GM23338 (cell line): Measurements from ENCODE around the gene FAM241A. TPM values are rescaled to one million over a fixed set of nuclear protein-coding genes. Genes with fewer than 3 reads are reported as not detected.

ENCODE experiments used
- ATAC-seq: fragments of 200-7000 bp; cut with Tn5 transposase; 3 replicates; pipeline ENCODE4 v1.9.1; 2020
- DNase-seq: peaks from one replicate; pipeline ENCODE4 v3.0.0-alpha.2; 2015; ENCODE audit warnings: low spot score
- H2AFZ ChIP-seq: fragments of 200-600 bp; sonication (generic); 2 replicates; pipeline ENCODE4 v1.8.0; 2016; ENCODE audit warnings: antibody characterized with exemption, mild to moderate bottlenecking, moderate library complexity
- H3F3A ChIP-seq: fragments of 200-600 bp; sonication (generic); replicated peaks from 2 replicates; pipeline ENCODE4 v1.8.0; 2017; ENCODE audit warnings: antibody characterized with exemption, mixed run types, low read depth
- H3K27ac ChIP-seq: fragments of 200-600 bp; sonication (generic); 2 replicates; pipeline ENCODE4 v1.6.1; 2016; ENCODE audit warnings: low read depth
- H3K27me3 ChIP-seq: fragments of 200-600 bp; sonication (generic); 2 replicates; pipeline ENCODE4 v1.8.0; 2016; ENCODE audit warnings: mild to moderate bottlenecking, mixed run types, moderate library complexity; ENCODE audit not compliant: insufficient read depth
- H3K36me3 ChIP-seq: fragments of 200-600 bp; sonication (generic); 2 replicates; pipeline ENCODE4 v1.8.0; 2016; ENCODE audit warnings: mild to moderate bottlenecking; ENCODE audit not compliant: insufficient read depth
- H3K4me1 ChIP-seq: fragments of 200-600 bp; sonication (generic); 2 replicates; pipeline ENCODE4 v1.8.0; 2016; ENCODE audit warnings: mild to moderate bottlenecking, moderate library complexity; ENCODE audit not compliant: insufficient read depth
- H3K4me2 ChIP-seq: fragments of 200-600 bp; sonication (generic); 2 replicates; pipeline ENCODE4 v1.7.1; 2017; ENCODE audit warnings: mixed run types
- H3K4me3 ChIP-seq: fragments of 200-600 bp; sonication (generic); 2 replicates; pipeline ENCODE4 v1.6.1; 2016; ENCODE audit warnings: mixed run types
- H3K79me2 ChIP-seq: fragments of 200-600 bp; sonication (generic); replicated peaks from 2 replicates; pipeline ENCODE4 v1.8.0; 2017; ENCODE audit warnings: mild to moderate bottlenecking; ENCODE audit not compliant: insufficient read depth
- H3K9me2 ChIP-seq: fragments of 200-600 bp; sonication (generic); 2 replicates; pipeline ENCODE4 v1.8.0; 2017; ENCODE audit not compliant: insufficient read depth
- H4K20me1 ChIP-seq: fragments of 200-600 bp; sonication (generic); replicated peaks from 2 replicates; pipeline ENCODE4 v1.8.0; 2017; ENCODE audit warnings: mild to moderate bottlenecking; ENCODE audit not compliant: insufficient read depth
- H3K27ac Mint-ChIP-seq: 2 replicates; pipeline ENCODE4 v1.8.0; 2020; ENCODE audit warnings: inconsistent platforms, mild to moderate bottlenecking, moderate library complexity, mixed read lengths
- H3K27me3 Mint-ChIP-seq: 3 replicates; pipeline ENCODE4 v1.8.0; 2022; ENCODE audit warnings: low read depth, mild to moderate bottlenecking, moderate library complexity, mixed read lengths, inconsistent platforms; ENCODE audit not compliant: insufficient read depth, poor library complexity
- H3K36me3 Mint-ChIP-seq: 3 replicates; pipeline ENCODE4 v1.8.0; 2021; ENCODE audit warnings: low read depth, mild to moderate bottlenecking, inconsistent platforms, moderate library complexity, mixed read lengths
- H3K4me1 Mint-ChIP-seq: 3 replicates; pipeline ENCODE4 v1.8.0; 2020; ENCODE audit warnings: mild to moderate bottlenecking, inconsistent platforms, mixed read lengths
- H3K4me3 Mint-ChIP-seq: 3 replicates; pipeline ENCODE4 v1.8.0; 2021; ENCODE audit warnings: moderate library complexity, mild to moderate bottlenecking, inconsistent platforms, mixed read lengths
- H3K9me3 Mint-ChIP-seq: 3 replicates; pipeline ENCODE4 v1.8.0; 2020; ENCODE audit warnings: moderate library complexity, mild to moderate bottlenecking, inconsistent platforms, mixed read lengths
- EZH2 ChIP-seq: fragments of 200-600 bp; sonication (generic); IDR thresholded peaks from one replicate; pipeline ENCODE4 v1.8.0; 2017; ENCODE audit warnings: antibody characterized with exemption, mild to moderate bottlenecking, low read depth; ENCODE audit not compliant: unreplicated experiment
- EZH2phosphoT487 ChIP-seq: fragments of 200-600 bp; sonication (generic); IDR thresholded peaks from one replicate; pipeline ENCODE4 v1.8.1; 2018; ENCODE audit warnings: antibody characterized with exemption; ENCODE audit not compliant: unreplicated experiment
- JUNB ChIP-seq: IDR thresholded peaks from one replicate; pipeline ENCODE4 v1.6.1; 2016; ENCODE audit warnings: antibody characterized with exemption; ENCODE audit not compliant: unreplicated experiment
- NANOG ChIP-seq: IDR thresholded peaks from 2 replicates; pipeline ENCODE4 v1.6.1; 2016; ENCODE audit warnings: antibody characterized with exemption, borderline replicate concordance
- POLR2AphosphoS5 ChIP-seq: IDR thresholded peaks from 2 replicates; pipeline ENCODE4 v1.6.1; 2016; ENCODE audit warnings: antibody characterized with exemption, low read depth
- ZNF114 ChIP-seq: fragments of 250-450 bp; sonication (Bioruptor Pico); IDR thresholded peaks from 2 replicates; pipeline ENCODE4 v1.5.0; 2020; ENCODE audit warnings: mild to moderate bottlenecking, moderate library complexity
- ZNF331 ChIP-seq: fragments of 250-450 bp; sonication (Bioruptor Pico); IDR thresholded peaks from 2 replicates; pipeline ENCODE4 v1.5.0; 2020; ENCODE audit warnings: low read depth, mild to moderate bottlenecking, moderate library complexity
- polyA plus RNA-seq: library from polyadenylated mRNA; unstranded; fragments of >200 nt; fragmentation: Nextera tagmentation; extraction: Ambion mirVana; gene quantifications from 2 replicates; pipeline ENCODE4 v1.2.1, GENCODE V29; 2016
- total RNA-seq: library from RNA; depleted of rRNA; stranded (reverse); fragments of >200 nt; shearing (Covaris generic); gene quantifications from 2 replicates; pipeline ENCODE4 v1.2.3, GENCODE V29; 2014
- TF ChIP-seq, protein P1 (sequence below): fragments of 250-450 bp; sonication (Bioruptor Pico); IDR thresholded peaks from 2 replicates; pipeline ENCODE4 v1.5.0; 2020; ENCODE audit warnings: mild to moderate bottlenecking, moderate library complexity
- TF ChIP-seq, protein P2 (sequence below): IDR thresholded peaks from one replicate; pipeline ENCODE4 v1.6.1; 2018; ENCODE audit warnings: antibody characterized with exemption; ENCODE audit not compliant: unreplicated experiment

FAM241A gene
- total and polyA plus RNA-seq, 2 experiments from 2014 or later, result 0.58 to 0.63 TPM

DNA sequence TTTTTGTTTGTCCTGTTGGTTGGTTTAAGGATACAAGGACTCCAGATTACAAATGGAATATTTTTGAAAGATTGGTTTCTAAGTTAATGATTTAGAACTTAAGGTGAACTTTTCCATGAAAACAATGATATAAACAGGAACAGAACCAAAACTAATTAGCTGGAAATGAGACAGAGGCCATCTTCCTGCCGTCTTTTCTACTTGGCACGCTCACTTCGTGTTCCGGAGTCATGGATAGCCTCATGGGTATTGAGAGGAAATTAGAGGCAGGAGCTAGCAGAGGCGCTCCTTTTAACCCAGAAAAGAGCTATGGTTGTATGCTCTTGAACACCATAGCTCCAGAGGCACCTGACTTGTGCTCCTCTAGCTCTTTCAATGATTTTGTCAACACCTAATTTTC is 2.4 kb downstream of the FAM241A start:
- peaks cover 25% of the 10 kb centered on the region for H3K27me3 ChIP-seq
- DNase-seq, result no peak
- H3K27me3 Mint-ChIP-seq, result peaks cover 7% of the 10 kb centered on the region
- H3K36me3 ChIP-seq, result no peaks in the 10 kb centered on the region
- no peaks in the 10 kb centered on the region for H3F3A ChIP-seq
- TF ChIP-seq ZNF114 (no peak), ZNF331 (CRISPR knock-in tag) (no peak), EZH2phosphoT487 (no peak), NANOG (no peak), EZH2 (no peak), POLR2AphosphoS5 (no peak)
- TF ChIP-seq, protein P1, sequence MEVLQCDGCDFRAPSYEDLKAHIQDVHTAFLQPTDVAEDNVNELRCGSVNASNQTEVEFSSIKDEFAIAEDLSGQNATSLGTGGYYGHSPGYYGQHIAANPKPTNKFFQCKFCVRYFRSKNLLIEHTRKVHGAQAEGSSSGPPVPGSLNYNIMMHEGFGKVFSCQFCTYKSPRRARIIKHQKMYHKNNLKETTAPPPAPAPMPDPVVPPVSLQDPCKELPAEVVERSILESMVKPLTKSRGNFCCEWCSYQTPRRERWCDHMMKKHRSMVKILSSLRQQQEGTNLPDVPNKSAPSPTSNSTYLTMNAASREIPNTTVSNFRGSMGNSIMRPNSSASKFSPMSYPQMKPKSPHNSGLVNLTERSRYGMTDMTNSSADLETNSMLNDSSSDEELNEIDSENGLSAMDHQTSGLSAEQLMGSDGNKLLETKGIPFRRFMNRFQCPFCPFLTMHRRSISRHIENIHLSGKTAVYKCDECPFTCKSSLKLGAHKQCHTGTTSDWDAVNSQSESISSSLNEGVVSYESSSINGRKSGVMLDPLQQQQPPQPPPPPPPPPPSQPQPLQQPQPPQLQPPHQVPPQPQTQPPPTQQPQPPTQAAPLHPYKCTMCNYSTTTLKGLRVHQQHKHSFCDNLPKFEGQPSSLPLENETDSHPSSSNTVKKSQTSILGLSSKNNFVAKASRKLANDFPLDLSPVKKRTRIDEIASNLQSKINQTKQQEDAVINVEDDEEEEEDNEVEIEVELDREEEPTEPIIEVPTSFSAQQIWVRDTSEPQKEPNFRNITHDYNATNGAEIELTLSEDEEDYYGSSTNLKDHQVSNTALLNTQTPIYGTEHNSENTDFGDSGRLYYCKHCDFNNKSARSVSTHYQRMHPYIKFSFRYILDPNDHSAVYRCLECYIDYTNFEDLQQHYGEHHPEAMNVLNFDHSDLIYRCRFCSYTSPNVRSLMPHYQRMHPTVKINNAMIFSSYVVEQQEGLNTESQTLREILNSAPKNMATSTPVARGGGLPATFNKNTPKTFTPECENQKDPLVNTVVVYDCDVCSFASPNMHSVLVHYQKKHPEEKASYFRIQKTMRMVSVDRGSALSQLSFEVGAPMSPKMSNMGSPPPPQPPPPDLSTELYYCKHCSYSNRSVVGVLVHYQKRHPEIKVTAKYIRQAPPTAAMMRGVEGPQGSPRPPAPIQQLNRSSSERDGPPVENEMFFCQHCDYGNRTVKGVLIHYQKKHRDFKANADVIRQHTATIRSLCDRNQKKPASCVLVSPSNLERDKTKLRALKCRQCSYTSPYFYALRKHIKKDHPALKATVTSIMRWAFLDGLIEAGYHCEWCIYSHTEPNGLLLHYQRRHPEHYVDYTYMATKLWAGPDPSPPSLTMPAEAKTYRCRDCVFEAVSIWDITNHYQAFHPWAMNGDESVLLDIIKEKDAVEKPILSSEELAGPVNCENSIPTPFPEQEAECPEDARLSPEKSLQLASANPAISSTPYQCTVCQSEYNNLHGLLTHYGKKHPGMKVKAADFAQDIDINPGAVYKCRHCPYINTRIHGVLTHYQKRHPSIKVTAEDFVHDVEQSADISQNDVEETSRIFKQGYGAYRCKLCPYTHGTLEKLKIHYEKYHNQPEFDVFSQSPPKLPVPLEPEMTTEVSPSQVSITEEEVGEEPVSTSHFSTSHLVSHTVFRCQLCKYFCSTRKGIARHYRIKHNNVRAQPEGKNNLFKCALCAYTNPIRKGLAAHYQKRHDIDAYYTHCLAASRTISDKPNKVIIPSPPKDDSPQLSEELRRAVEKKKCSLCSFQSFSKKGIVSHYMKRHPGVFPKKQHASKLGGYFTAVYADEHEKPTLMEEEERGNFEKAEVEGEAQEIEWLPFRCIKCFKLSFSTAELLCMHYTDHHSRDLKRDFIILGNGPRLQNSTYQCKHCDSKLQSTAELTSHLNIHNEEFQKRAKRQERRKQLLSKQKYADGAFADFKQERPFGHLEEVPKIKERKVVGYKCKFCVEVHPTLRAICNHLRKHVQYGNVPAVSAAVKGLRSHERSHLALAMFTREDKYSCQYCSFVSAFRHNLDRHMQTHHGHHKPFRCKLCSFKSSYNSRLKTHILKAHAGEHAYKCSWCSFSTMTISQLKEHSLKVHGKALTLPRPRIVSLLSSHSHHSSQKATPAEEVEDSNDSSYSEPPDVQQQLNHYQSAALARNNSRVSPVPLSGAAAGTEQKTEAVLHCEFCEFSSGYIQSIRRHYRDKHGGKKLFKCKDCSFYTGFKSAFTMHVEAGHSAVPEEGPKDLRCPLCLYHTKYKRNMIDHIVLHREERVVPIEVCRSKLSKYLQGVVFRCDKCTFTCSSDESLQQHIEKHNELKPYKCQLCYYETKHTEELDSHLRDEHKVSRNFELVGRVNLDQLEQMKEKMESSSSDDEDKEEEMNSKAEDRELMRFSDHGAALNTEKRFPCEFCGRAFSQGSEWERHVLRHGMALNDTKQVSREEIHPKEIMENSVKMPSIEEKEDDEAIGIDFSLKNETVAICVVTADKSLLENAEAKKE (CRISPR knock-in tag), result no peak
- H2AFZ ChIP-seq, result no peak overlapping the region
- no peak overlapping the region for H3K27ac Mint-ChIP-seq
- no peak for ATAC-seq
- H3K36me3 Mint-ChIP-seq, result no peaks in the 10 kb centered on the region
- H3K27ac ChIP-seq, result no peak overlapping the region
- no peaks in the 10 kb centered on the region for H3K9me2 ChIP-seq
- H3K4me1 ChIP-seq, result peaks cover 6% of the 10 kb centered on the region
- H3K9me3 Mint-ChIP-seq, result no peaks in the 10 kb centered on the region
- peaks cover 12% of the 10 kb centered on the region; the same call in 2 of the 3 replicates for H3K4me1 Mint-ChIP-seq
- H3K4me3 ChIP-seq, result no peak overlapping the region
- H3K4me2 ChIP-seq, result no peak overlapping the region
- H4K20me1 ChIP-seq, result no peaks in the 10 kb centered on the region
- no peaks in the 10 kb centered on the region for H3K79me2 ChIP-seq
- no peak overlapping the region for H3K4me3 Mint-ChIP-seq

DNA sequence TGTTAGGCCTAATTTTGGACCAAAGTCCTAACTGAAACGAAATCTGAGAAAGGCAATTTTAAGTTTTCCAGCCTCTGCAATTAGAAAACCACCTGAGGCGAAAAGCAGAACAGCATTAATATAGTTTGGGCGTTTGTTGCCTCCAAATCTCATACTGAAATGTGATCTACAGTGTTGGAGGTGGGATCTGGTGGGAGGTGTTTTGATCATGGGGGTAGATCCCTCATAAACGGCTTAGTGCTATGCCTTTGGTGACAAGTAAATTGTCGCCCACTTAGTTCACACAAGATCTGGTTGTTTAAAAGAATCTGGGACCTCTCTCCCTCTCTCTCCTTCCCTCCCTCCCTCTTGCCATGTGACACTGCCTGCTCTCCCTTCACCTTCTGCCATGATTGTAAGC is 5.7 kb downstream of the FAM241A start:
- H3F3A ChIP-seq, result no peaks in the 10 kb centered on the region
- Mint-ChIP-seq H3K9me3 (no peaks in the 10 kb centered on the region), H3K27ac (no peak overlapping the region), H3K27me3 (peaks cover 7% of the 10 kb centered on the region), H3K36me3 (no peaks in the 10 kb centered on the region), H3K4me3 (no peak overlapping the region), H3K4me1 (peaks cover 11% of the 10 kb centered on the region; the same call in 2 of the 3 replicates)
- DNase-seq (no peak), ATAC-seq (no peak)
- H3K27me3 ChIP-seq, result peaks cover 24% of the 10 kb centered on the region
- H3K4me1 ChIP-seq, result peaks cover 6% of the 10 kb centered on the region
- no peak overlapping the region for H2AFZ ChIP-seq
- H3K4me2 ChIP-seq, result no peak overlapping the region
- H3K79me2 ChIP-seq, result no peaks in the 10 kb centered on the region
- no peak overlapping the region for H3K4me3 ChIP-seq
- H3K27ac ChIP-seq, result no peak overlapping the region
- no peaks in the 10 kb centered on the region for H3K9me2 ChIP-seq
- no peaks in the 10 kb centered on the region for H3K36me3 ChIP-seq
- H4K20me1 ChIP-seq, result no peaks in the 10 kb centered on the region
- no peak for TF ChIP-seq ZNF331 (CRISPR knock-in tag)
- TF ChIP-seq JUNB, result no peak
- no peak for TF ChIP-seq NANOG
- no peak for TF ChIP-seq POLR2AphosphoS5
- TF ChIP-seq, protein P2, sequence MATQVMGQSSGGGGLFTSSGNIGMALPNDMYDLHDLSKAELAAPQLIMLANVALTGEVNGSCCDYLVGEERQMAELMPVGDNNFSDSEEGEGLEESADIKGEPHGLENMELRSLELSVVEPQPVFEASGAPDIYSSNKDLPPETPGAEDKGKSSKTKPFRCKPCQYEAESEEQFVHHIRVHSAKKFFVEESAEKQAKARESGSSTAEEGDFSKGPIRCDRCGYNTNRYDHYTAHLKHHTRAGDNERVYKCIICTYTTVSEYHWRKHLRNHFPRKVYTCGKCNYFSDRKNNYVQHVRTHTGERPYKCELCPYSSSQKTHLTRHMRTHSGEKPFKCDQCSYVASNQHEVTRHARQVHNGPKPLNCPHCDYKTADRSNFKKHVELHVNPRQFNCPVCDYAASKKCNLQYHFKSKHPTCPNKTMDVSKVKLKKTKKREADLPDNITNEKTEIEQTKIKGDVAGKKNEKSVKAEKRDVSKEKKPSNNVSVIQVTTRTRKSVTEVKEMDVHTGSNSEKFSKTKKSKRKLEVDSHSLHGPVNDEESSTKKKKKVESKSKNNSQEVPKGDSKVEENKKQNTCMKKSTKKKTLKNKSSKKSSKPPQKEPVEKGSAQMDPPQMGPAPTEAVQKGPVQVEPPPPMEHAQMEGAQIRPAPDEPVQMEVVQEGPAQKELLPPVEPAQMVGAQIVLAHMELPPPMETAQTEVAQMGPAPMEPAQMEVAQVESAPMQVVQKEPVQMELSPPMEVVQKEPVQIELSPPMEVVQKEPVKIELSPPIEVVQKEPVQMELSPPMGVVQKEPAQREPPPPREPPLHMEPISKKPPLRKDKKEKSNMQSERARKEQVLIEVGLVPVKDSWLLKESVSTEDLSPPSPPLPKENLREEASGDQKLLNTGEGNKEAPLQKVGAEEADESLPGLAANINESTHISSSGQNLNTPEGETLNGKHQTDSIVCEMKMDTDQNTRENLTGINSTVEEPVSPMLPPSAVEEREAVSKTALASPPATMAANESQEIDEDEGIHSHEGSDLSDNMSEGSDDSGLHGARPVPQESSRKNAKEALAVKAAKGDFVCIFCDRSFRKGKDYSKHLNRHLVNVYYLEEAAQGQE, result no peak
- TF ChIP-seq ZNF114, result no peak
